ENCODE results near the gene SLC35A4.

DNA sequence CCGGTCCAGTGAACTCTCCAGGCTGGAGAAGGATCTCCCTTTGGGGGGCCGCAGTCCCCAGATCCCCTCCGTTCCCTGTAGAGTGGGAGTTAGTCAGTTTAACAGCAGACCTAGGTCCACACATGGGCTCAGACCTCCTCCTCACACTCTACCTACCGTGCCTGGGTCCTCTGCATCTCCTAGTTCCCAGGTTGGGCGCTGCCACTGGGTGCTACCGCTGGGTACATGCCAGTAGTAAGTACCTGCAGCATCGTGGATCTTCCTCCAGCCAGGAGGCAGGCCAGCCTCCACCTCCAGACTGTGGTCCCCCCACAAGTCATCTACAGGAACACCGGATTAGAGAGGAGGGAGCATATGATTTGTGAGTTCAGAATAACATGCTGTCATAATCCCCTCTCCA is 1.0 kb upstream of the SLC35A4 start:
- TF ChIP-seq YY1 (IDR thresholded peaks at IDR 0.05; ENCODE audit: low read depth) (no peak), RAD21 (IDR thresholded peaks at IDR 0.05; ENCODE audit: low read depth) (no peak), EGR1 (IDR thresholded peaks at IDR 0.05) (no peak), REST (IDR thresholded peaks at IDR 0.05; ENCODE audit: low read depth) (no peak), FOXM1 (IDR thresholded peaks at IDR 0.05; ENCODE audit: borderline replicate concordance, low read depth) (no peak), MAX (IDR thresholded peaks at IDR 0.05) (no peak), TAF1 (IDR thresholded peaks at IDR 0.05; ENCODE audit: low read depth) (no peak)

All from Ishikawa (cell line).